ENCODE measurements around the gene BRCA1.

- TF ChIP-seq POLR2AphosphoS5 (IDR thresholded peaks at IDR 0.05; ENCODE audit: low read depth, low read length), result no peak
- TF ChIP-seq, protein P1, sequence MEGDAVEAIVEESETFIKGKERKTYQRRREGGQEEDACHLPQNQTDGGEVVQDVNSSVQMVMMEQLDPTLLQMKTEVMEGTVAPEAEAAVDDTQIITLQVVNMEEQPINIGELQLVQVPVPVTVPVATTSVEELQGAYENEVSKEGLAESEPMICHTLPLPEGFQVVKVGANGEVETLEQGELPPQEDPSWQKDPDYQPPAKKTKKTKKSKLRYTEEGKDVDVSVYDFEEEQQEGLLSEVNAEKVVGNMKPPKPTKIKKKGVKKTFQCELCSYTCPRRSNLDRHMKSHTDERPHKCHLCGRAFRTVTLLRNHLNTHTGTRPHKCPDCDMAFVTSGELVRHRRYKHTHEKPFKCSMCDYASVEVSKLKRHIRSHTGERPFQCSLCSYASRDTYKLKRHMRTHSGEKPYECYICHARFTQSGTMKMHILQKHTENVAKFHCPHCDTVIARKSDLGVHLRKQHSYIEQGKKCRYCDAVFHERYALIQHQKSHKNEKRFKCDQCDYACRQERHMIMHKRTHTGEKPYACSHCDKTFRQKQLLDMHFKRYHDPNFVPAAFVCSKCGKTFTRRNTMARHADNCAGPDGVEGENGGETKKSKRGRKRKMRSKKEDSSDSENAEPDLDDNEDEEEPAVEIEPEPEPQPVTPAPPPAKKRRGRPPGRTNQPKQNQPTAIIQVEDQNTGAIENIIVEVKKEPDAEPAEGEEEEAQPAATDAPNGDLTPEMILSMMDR (IDR thresholded peaks at IDR 0.05 in 2 of 3, conservative IDR thresholded peaks at IDR 0.05 in 1 of 3; ENCODE audit: borderline replicate concordance in 1 of 3, insufficient read depth in 1 of 3, low read depth in 2 of 3, low read length in 2 of 3), result no peak
- no peak for TF ChIP-seq SP1 (IDR thresholded peaks at IDR 0.05; ENCODE audit: low read depth)
- no peak for TF ChIP-seq POLR2A (IDR thresholded peaks at IDR 0.05; ENCODE audit: borderline replicate concordance, extremely low read depth, insufficient read depth, insufficient read length)
- TF ChIP-seq ATF3 (IDR thresholded peaks at IDR 0.05), result no peak
- TF ChIP-seq EZH2phosphoT487 (IDR thresholded peaks at IDR 0.05; ENCODE audit: borderline replicate concordance), result no peak
- TF ChIP-seq EZH2 (IDR thresholded peaks at IDR 0.05), result no peak
- TF ChIP-seq SIN3A (IDR thresholded peaks at IDR 0.05; ENCODE audit: low read depth), result no peak
- TF ChIP-seq EGR1 (IDR thresholded peaks at IDR 0.05; ENCODE audit: low read depth), result no peak
- TF ChIP-seq YY1 (IDR thresholded peaks at IDR 0.05; ENCODE audit: extremely low read depth, insufficient replicate concordance, low read depth, low read length), result no peak
- TF ChIP-seq, protein P2, sequence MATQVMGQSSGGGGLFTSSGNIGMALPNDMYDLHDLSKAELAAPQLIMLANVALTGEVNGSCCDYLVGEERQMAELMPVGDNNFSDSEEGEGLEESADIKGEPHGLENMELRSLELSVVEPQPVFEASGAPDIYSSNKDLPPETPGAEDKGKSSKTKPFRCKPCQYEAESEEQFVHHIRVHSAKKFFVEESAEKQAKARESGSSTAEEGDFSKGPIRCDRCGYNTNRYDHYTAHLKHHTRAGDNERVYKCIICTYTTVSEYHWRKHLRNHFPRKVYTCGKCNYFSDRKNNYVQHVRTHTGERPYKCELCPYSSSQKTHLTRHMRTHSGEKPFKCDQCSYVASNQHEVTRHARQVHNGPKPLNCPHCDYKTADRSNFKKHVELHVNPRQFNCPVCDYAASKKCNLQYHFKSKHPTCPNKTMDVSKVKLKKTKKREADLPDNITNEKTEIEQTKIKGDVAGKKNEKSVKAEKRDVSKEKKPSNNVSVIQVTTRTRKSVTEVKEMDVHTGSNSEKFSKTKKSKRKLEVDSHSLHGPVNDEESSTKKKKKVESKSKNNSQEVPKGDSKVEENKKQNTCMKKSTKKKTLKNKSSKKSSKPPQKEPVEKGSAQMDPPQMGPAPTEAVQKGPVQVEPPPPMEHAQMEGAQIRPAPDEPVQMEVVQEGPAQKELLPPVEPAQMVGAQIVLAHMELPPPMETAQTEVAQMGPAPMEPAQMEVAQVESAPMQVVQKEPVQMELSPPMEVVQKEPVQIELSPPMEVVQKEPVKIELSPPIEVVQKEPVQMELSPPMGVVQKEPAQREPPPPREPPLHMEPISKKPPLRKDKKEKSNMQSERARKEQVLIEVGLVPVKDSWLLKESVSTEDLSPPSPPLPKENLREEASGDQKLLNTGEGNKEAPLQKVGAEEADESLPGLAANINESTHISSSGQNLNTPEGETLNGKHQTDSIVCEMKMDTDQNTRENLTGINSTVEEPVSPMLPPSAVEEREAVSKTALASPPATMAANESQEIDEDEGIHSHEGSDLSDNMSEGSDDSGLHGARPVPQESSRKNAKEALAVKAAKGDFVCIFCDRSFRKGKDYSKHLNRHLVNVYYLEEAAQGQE (IDR thresholded peaks at IDR 0.05; ENCODE audit: low read depth), result no peak
- no peak for TF ChIP-seq CEBPB (IDR thresholded peaks at IDR 0.05; ENCODE audit: low read depth)
Measured at GRCh38 chr17:43106552-43106951, 18.6 kb downstream of the BRCA1 start.
